ENCODE results near the gene CD177. TPM values are rescaled to one million over a fixed set of nuclear protein-coding genes. Genes with fewer than 3 reads are reported as not detected.
"Not testable (repeated sequence)": the region's sequence is repeated elsewhere in the genome, so short reads cannot be mapped to it uniquely, and the experiment has no call there.

CD177 gene
- total RNA-seq, 3 donors from 2014 or later = 0.29 to 0.33 (median 0.32) TPM

GRCh38 chr19:43337737-43338136 lies 15.7 kb upstream of the CD177 start:
- Histone ChIP-seq H3K27me3 (peaks cover 0 to 7% of the 10 kb centered on the region in 2 donors), H3K36me3 (no peaks in the 10 kb centered on the region), H3K9me3 (no peaks in the 10 kb centered on the region), H3K4me1 (no peaks in the 10 kb centered on the region), H3K4me3 (no peak overlapping the region), H3K27ac (no peak overlapping the region)
- DNase-seq (ENCODE audit: low spot score in 2 of 2) = no peak
- intact Hi-C loops (cut with DNase I; ENCODE audit: low total_unique reads) = no loop called here
- TF ChIP-seq CTCF (IDR thresholded peaks at IDR 0.05) = no peak
- TF ChIP-seq POLR2AphosphoS5 (IDR thresholded peaks at IDR 0.05) = no peak
- no peak for TF ChIP-seq POLR2A (IDR thresholded peaks at IDR 0.05)

- no peak for DNase-seq (ENCODE audit: low spot score in 2 of 2)
- TF ChIP-seq POLR2A (IDR thresholded peaks at IDR 0.05) (no peak), CTCF (IDR thresholded peaks at IDR 0.05) (no peak), POLR2AphosphoS5 (IDR thresholded peaks at IDR 0.05) (no peak)
- intact Hi-C loops (cut with DNase I; ENCODE audit: low total_unique reads) = no loop called here
- Histone ChIP-seq H3K27ac (no peak overlapping the region), H3K4me1 (no peaks in the 10 kb centered on the region), H3K9me3 (no peaks in the 10 kb centered on the region), H3K27me3 (peaks cover 0 to 7% of the 10 kb centered on the region in 2 donors), H3K36me3 (no peaks in the 10 kb centered on the region), H3K4me3 (no peak overlapping the region)
These were observed 15.0 kb upstream of the CD177 start for GRCh38 chr19:43338530-43338929.

- intact Hi-C loops (cut with DNase I; ENCODE audit: low total_unique reads); DNase-seq (ENCODE audit: low spot score in 2 of 2); H3K9me3 ChIP-seq; H3K4me1 ChIP-seq; H3K27ac ChIP-seq; H3K36me3 ChIP-seq; H3K27me3 ChIP-seq; H3K4me3 ChIP-seq: not testable (repeated sequence)
These were observed 14.1 kb upstream of the CD177 start for GRCh38 chr19:43339243-43339930.

- H3K4me1 ChIP-seq; intact Hi-C loops (cut with DNase I; ENCODE audit: low total_unique reads); H3K27me3 ChIP-seq; DNase-seq (ENCODE audit: low spot score in 2 of 2); H3K36me3 ChIP-seq; H3K27ac ChIP-seq; H3K4me3 ChIP-seq; H3K9me3 ChIP-seq: not testable (repeated sequence)
These were observed 13.4 kb upstream of the CD177 start for GRCh38 chr19:43340101-43340500.

- H3K27ac ChIP-seq; H3K27me3 ChIP-seq; DNase-seq (ENCODE audit: low spot score in 2 of 2); intact Hi-C loops (cut with DNase I; ENCODE audit: low total_unique reads); H3K9me3 ChIP-seq; H3K36me3 ChIP-seq; H3K4me1 ChIP-seq; H3K4me3 ChIP-seq: not testable (repeated sequence)
These were observed 12.4 kb upstream of the CD177 start for GRCh38 chr19:43341098-43341497.

GRCh38 chr19:43342104-43342503 lies 11.4 kb upstream of the CD177 start:
- H3K27me3 ChIP-seq; H3K4me1 ChIP-seq; H3K9me3 ChIP-seq; H3K27ac ChIP-seq; H3K36me3 ChIP-seq; intact Hi-C loops (cut with DNase I; ENCODE audit: low total_unique reads); H3K4me3 ChIP-seq; DNase-seq (ENCODE audit: low spot score in 2 of 2): not testable (repeated sequence)

GRCh38 chr19:43344347-43344925 lies 9.1 kb upstream of the CD177 start:
- H3K27ac ChIP-seq; H3K27me3 ChIP-seq; H3K36me3 ChIP-seq; H3K9me3 ChIP-seq; H3K4me1 ChIP-seq; intact Hi-C loops (cut with DNase I; ENCODE audit: low total_unique reads); H3K4me3 ChIP-seq; DNase-seq (ENCODE audit: low spot score in 2 of 2): not testable (repeated sequence)

- H3K4me3 ChIP-seq; H3K9me3 ChIP-seq; H3K27ac ChIP-seq; H3K4me1 ChIP-seq; H3K36me3 ChIP-seq; intact Hi-C loops (cut with DNase I; ENCODE audit: low total_unique reads); DNase-seq (ENCODE audit: low spot score in 2 of 2): not testable (repeated sequence)
- peaks cover 0 to 13% of the 10 kb centered on the region in 2 donors for H3K27me3 ChIP-seq
These were observed 3.7 kb upstream of the CD177 start for GRCh38 chr19:43349813-43350212.
